NCI-H2196 (cell line): Measurements from ENCODE around the gene PRUNE2.

Experiments
- DNase-seq: peaks from one replicate; lab custom pipeline; 2025; ENCODE audit not compliant: unreplicated experiment; lab: John Stamatoyannopoulos, UW

Gene PRUNE2

GRCh38 chr9:76664120-76664519 is 241.8 kb downstream of the PRUNE2 start:
- DNase-seq: no peak

- peak; percentile 85 for DNase-seq
Observed at GRCh38 chr9:76662476-76663281, 243.2 kb downstream of the PRUNE2 start.

- DNase-seq: peak; percentile 57
Observed at GRCh38 chr9:76658510-76659231, 247.2 kb downstream of the PRUNE2 start.

GRCh38 chr9:76657265-76657664 is 248.6 kb downstream of the PRUNE2 start:
- no peak for DNase-seq

GRCh38 chr9:76655971-76656370 is 249.9 kb downstream of the PRUNE2 start:
- no peak for DNase-seq

- DNase-seq: no peak
Observed at GRCh38 chr9:76655121-76655541, 250.8 kb downstream of the PRUNE2 start.

- DNase-seq: no peak
Observed at GRCh38 chr9:76654575-76654974, 251.3 kb downstream of the PRUNE2 start.

- no peak for DNase-seq
Observed at GRCh38 chr9:76654051-76654461, 251.9 kb downstream of the PRUNE2 start.

GRCh38 chr9:76652894-76653293 is 253.0 kb downstream of the PRUNE2 start:
- no peak for DNase-seq

- no peak for DNase-seq
Observed at GRCh38 chr9:76651119-76651705, 254.7 kb downstream of the PRUNE2 start.

- no peak for DNase-seq
Observed at GRCh38 chr9:76650692-76651091, 255.2 kb downstream of the PRUNE2 start.

GRCh38 chr9:76649894-76650293 is 256.0 kb downstream of the PRUNE2 start:
- no peak for DNase-seq

GRCh38 chr9:76646249-76646648 is 259.7 kb downstream of the PRUNE2 start:
- DNase-seq: peak; percentile 69

- no peak for DNase-seq
Observed at GRCh38 chr9:76644647-76645250, 261.2 kb downstream of the PRUNE2 start.

GRCh38 chr9:76644171-76644570 is 261.7 kb downstream of the PRUNE2 start:
- DNase-seq: no peak

- no peak for DNase-seq
Observed at GRCh38 chr9:76643399-76644117, 262.4 kb downstream of the PRUNE2 start.

- no peak for DNase-seq
Observed at GRCh38 chr9:76642701-76643209, 263.2 kb downstream of the PRUNE2 start.

- no peak for DNase-seq
Observed at GRCh38 chr9:76642074-76642473, 263.8 kb downstream of the PRUNE2 start.

- DNase-seq: no peak
Observed at GRCh38 chr9:76638001-76638400, 267.9 kb downstream of the PRUNE2 start.

GRCh38 chr9:76637416-76637815 is 268.5 kb downstream of the PRUNE2 start:
- DNase-seq: no peak
